ENCODE data around the gene DGAT2.

The DGAT2 gene

DNA sequence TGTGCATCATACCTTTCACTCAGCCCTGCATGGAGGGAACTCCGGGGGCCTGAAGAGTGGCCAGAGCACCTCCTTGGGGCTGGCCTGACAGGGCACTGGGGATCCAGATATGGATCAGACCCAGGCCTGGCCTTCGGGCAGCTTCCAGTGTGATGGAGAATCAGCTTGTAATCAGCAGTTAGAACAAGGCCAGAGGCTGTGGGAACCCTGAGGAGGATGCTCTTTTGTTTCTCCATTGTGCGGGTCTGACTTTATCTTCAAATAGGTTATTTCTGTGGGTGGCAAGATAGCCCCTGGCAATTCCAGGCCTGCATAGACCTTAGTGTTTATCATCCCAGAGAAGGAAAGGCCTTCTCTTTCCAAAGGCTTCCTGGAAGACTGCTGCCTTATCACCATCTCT lies 12.3 kb downstream of the DGAT2 start:
- no peak for DNase-seq (ENCODE audit: low read depth)

DNA sequence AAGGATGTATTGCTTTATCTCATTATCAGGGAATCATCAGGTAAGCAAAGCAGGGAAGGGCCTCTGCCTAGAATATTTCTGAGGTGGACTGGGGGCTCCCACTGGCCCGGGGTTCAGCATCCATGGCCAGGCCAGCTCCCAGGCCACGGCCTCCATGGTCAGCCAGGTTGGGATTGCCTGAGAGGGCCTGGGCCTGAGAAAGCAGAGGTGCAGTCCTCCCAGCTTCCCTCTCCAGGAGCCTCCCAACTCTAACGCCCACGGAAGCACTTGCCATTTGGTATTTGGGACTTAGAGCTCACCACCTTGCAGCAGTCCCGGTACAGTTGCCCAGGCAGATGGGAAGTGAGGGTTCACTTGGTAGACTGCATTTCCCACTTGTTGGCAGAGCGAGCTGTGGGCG lies 12.7 kb downstream of the DGAT2 start:
- DNase-seq (ENCODE audit: low read depth) = no peak

DNA sequence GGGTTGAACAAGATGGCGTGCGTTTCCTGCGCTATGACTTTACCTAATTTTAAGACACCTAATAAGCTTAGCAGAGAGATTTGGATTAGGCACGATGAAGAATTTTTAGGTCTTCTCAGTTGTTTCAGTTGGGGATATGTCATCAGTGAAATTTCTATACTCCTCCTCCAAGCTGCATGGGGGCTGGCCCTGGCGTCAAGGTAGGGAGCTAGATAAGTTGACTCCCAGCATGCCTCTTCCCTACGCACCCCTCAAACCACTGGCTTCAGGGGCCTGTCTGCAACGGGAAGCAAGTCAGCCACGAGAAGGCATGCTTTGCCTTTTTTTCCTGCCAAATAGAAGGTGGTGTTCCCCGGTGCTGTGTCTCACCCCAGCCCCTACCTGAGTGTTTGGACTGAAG lies 13.3 kb downstream of the DGAT2 start:
- DNase-seq (ENCODE audit: low read depth) = no peak

DNA sequence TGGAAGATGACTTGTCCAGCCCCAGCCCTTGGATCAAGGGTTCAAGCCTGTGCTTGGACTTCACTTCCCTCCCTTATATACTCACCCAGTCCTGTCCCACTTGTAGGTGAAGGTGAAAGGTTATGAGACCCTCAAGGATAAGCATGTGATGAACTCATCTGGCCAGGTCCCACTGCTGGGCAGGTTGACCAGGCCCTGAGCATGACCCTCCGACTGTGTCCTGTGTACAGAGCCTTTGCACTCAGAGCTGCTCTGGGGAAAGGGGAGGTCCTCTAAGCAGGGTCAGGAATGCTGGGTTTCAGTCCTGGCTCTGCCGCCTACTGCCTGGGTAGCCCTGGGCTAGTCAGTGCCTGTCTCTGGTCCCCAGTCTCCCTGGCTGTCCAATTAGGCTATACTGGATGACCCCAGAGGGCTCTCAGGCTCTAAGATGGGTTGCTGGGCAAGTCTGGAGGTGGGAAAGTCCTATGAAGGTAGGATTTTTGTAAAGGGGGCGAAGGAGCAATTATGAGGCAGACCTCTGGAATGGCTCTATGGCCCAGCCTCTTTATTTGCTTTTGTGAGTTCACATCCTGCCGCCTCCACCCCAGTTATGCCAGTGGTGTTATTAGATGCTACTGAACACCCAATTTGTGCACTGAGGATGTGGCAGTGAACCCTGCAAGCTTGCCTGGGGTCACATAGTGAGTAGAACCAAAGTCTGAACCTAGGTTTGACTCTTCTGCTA lies 14.1 kb downstream of the DGAT2 start:
- no peak for DNase-seq (ENCODE audit: low read depth)

DNA sequence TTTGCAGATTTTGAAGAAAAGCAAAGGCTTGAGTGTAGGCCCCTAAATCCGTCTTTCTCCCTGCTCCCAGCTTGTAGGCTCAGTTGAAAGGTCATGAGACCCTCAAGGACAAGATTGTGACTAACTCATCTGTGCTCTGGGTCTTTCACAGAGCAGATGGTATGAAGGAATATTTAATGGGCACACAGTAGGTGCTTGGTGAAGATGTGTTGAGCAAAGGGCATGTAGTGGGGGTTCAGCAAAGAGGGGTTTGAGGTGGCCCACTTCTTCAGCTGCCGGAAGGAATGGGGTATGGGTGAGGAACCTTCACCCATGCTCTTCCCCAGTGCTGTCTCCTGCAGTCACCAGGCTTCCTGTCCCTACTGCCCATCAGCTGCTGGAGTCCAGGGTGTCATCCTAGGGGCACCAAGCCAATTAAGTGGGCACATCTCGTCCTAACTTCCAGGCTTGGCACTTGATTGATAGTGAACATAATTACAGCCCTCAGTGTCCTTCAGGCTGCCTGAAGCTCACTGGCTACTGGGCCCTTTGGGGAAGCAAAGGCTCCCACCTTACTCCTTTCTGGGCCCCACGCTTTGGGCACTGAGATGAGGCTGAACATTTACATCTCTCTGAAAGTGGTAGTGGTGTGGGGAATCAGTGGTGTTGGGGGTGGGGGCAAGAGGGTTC lies 15.0 kb downstream of the DGAT2 start:
- no peak for DNase-seq (ENCODE audit: low read depth)

DNA sequence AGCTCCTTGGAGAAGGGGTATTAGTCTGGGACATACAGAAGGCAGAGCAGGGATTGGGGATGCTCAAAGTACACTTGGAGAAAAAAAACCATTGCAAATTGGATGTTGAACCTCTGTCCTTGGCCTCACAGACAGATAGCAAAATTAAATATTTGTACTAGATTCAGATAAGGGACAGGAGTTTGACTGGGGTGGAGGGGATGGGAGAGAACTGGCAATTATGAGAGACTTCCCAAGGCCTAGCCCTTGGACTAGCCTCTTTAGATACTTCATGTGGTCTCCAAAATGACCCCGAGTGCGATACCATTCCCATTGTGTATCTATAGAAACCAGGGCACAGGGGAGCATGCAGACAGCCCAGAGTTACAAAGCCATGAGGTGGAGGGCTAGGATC lies 15.5 kb downstream of the DGAT2 start:
- no peak for DNase-seq (ENCODE audit: low read depth)

DNA sequence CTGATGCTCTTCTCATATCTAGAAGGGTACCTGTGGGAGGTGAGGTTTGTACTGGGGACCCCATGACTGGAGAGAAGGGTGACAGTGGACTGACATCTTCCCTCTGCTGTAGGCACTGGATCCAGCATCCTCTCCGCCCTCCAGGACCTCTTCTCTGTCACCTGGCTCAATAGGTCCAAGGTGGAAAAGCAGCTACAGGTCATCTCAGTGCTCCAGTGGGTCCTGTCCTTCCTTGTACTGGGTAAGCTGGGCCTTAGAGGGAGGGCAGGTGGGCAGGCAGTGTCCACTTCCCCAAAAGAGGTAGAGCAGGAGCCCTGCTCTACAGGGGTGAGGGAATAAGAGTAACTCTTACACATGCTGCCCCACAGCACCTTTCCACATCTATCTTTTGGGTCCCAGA lies 15.9 kb downstream of the DGAT2 start:
- no peak for DNase-seq (ENCODE audit: low read depth)

DNA sequence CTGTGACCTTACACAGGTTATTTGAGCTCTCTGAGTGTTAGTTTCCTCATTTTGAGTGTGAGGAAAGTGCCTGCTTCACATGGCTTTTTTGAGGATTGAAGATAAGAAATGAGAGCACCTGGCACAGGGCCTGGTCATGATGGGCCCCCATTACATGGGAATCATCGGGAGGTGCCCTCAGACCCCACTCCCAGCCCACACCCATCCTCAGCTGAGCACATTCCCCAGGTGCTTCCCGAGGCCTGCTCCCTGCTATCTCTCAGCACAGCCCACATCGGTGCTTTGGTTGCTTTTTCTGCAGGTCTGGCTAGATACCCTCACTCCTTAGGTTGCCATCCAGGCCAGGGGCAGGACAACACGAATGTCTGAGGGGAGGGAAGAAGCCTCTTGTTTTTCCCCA lies 16.6 kb downstream of the DGAT2 start:
- no peak for DNase-seq (ENCODE audit: low read depth)

DNA sequence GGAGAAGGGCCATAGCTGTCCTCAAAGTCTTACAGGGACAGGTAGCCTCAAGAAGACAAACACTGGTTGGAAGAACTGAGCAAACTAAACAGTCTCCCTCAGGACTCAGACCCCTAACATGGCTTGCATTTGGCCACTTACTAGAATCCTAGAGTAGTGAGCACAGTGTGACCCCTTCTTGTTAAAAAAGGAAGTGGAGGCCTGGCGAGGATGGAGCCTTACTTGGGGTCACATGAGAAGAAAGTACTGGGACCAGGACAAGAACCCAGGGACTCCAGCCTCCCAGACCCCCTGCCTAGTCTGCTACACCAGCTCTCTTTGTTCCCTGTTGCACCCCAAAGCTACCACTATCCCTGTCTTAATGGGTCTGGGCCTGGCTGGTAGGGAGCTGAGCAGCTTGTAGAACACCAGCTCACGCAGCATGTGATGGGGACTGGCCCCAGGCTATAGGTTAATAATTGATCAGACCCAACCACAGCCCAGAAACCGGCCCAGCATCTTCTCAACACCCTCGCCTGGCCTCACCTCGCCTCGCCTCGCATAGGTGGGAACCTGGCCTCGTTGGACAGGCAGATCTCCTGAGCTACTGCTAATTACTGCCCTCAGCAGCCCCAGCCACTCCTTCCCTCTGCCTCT lies 17.6 kb downstream of the DGAT2 start:
- DNase-seq (ENCODE audit: low read depth) = no peak

DNA sequence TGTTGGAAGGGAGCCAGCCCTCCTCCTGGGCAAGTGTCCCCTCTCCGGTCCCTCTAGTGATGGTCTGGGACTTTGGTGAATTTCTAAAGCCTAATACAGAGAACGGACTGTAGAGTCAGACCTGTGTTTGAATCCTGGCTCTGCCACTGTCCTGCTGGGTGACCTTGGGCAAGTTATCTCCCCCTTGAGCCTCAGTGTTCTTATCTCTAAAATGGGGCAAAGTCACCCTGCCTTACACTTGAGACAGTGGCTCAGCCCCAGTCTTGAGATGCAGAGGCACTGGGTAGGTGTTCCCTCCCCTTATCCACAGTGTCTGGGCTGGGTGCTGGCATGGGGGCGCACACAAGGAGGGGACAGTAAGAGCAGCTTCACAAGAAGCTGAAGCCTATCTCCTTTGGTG lies 20.9 kb downstream of the DGAT2 start:
- DNase-seq (ENCODE audit: low read depth) = no peak

DNA sequence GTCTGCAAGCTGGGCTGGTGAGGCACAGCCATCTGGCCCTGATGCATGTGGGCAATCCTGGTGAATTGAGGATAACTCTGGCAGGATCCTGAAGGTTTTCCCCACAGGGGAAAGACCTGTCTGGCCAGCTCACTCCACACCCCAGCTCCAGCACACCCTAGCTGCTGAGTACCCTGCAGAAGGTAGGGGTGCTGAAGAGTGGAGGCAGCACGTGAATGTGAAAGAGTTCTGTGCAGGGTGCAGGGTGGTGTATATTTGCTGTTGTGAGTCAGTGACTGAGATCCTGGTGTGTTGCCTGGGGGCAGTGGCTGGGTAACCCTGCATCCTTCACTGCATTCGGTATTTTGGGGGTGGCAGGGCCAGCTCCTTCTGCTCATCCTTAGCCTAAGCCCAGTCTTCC lies 22.4 kb downstream of the DGAT2 start:
- no peak for DNase-seq (ENCODE audit: low read depth)

DNA sequence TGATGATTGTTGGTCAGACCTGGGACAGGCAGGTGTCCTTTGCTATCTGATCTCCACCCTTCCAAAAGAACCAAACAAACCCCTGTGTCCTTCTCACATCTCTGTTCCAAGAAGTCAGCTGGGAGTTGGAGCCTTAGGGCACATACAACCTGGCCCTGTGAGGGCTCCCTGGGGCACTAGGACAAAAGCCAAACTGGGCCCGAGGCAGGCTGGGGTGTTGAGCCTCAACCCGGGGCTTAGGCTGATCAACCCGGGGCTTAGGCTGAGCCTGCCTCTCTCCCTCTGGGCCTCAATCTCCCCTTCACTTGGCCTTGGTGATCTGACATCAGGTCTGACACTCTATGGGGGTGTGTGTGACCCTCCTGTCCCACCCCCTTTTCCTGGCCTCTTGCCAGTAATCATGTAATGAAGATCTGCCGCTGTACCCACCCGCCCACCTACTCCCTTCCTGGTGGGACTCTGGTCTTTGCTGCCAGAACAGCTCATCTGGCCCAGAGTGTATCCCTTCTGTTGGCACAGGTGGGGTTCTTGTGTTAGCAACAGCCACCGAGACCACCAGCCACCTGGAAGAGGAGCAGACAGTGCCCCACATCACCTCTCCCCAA lies 23.7 kb downstream of the DGAT2 start:
- DNase-seq (ENCODE audit: low read depth) = no peak

DNA sequence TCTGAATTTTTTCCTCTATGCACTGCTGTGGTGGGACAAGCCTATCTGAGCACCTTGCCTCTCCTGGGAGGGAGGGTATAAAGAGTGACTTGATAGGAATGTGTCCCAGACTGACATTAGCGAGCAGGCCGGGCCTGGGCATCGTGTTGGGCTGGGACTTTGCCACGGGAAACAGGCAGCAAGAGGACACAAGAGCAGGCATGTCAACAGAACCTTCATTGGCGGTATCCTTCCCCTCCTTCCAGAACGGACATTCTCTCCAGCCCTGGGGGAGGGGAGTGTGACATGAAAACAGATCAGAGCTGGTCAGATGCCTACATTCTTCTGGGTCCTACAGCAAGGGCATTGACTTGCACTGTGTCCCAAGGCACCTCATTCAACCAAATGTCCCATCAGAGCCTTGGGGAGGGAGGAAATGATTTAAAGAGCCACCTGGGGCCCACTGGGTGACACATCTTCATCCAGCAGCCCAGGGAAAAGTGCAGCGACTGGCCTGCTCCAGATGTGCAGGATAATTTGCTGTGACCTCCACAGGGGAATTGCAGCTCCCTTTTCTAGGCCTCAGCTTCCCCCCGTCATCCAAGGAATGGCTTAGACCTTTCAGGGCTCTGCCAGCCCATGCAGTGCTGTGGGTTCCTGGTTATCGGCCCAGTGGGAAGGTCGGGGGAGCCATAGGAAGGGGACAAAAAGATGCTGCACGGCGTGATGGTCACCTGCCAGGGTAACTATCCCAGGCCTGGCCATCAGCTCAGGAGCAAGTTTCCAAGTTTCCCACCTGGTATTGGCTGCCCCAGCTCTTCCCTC lies 24.6 kb downstream of the DGAT2 start:
- no peak for DNase-seq (ENCODE audit: low read depth)

DNA sequence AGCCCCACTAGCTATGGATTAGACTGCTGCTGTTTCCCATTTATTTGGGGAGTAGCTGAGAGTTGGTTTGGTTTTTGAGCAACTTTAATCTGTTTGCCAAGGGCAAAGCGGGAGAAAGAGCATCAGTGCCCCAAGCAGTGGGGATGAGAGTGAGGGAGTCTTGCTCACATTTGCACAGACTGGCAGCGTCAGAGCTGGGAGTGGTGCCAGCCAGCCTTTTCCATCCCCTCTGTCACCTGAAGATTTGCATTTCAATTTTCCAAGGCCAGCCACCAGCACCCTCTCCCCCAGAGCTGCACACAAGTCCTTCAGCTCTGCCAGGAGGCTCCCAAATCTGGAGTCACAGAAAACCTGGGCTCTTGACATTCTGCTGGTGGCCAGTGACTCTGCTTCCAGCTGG lies 25.4 kb downstream of the DGAT2 start:
- no peak for DNase-seq (ENCODE audit: low read depth)

DNA sequence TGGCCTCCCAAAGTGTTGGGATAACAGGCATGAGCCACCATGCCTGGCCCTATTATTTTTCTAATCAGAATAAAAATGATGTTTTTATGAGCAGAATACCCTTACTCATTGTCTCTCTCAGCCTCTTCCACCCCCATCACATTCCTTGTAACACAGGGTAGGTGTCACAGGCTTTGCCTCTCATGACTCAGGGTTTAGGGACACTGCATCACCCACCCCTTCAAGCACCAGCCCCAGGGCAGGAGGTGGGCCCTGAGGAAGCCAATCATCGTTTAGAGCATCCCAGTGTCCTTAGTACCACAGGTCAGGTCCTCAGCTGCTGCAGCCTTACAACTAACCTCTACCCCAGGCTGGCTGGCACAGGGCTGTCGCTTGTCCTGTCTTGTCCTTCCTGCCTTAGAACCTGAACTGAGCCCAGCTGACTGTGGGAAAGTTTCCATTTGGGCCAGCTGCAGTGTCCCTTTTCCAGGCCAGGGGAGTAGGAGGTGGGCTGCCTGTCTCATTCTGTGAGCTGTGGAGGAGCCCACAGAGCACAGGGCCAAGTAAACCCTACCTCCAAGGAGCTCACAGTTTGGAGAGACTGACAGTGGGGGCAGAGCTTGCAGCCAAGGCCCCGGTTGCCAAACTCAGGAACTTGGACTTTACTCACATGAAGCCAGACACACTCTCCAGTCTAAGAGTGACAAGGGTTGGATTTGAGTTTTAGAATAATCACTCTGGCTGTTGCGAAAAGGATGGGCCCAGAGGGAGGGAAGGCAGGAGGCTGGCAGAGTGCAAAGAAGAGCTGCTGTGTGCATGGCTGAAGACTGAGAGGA lies 26.9 kb downstream of the DGAT2 start:
- DNase-seq (ENCODE audit: low read depth) = no peak

DNA sequence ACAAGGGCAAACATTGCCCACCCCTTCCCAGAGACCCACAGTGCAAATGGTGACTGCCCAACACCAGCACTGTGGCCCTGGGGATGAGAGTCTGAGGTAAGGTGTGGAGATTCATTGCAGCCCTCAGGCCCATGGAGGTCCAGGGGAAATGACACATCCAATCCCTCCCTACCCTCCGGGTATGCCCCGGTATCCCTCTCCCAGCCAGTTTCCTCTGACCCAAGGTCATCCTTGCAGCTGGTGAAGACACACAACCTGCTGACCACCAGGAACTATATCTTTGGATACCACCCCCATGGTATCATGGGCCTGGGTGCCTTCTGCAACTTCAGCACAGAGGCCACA lies 27.5 kb downstream of the DGAT2 start:
- no peak for DNase-seq (ENCODE audit: low read depth)

DNA sequence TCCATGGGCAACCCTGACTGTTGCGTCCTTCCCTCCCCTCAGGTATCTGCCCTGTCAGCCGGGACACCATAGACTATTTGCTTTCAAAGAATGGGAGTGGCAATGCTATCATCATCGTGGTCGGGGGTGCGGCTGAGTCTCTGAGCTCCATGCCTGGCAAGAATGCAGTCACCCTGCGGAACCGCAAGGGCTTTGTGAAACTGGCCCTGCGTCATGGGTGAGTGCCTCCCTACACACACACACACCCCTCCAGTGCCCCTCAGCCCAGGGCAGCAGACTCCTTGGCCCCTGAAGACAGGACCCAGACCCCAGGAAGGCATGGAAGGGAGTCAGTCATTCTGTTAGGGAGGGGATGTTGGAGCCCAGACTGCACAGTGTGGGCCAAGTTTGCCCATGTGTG lies 28.5 kb downstream of the DGAT2 start:
- no peak for DNase-seq (ENCODE audit: low read depth)

DNA sequence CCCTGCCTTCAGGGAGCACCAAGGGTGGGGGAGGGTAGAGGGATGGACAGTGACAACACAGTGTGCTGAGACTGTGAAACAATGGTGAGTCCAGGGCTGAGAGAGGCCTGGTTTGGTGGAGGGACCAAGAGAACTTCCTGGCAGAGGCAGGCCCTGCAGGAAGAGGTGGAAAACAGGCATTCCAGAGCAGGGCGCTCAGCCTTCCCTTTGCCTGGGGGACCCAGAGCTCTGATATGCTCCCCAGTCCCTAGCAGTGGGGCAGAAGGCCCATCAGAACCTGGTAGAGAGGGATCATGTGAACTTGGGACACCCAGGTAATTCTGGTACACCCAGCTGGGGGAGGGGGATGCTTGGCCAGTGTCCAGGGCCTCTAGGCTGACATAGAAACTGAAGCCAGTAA lies 29.2 kb downstream of the DGAT2 start:
- no peak for DNase-seq (ENCODE audit: low read depth)

DNA sequence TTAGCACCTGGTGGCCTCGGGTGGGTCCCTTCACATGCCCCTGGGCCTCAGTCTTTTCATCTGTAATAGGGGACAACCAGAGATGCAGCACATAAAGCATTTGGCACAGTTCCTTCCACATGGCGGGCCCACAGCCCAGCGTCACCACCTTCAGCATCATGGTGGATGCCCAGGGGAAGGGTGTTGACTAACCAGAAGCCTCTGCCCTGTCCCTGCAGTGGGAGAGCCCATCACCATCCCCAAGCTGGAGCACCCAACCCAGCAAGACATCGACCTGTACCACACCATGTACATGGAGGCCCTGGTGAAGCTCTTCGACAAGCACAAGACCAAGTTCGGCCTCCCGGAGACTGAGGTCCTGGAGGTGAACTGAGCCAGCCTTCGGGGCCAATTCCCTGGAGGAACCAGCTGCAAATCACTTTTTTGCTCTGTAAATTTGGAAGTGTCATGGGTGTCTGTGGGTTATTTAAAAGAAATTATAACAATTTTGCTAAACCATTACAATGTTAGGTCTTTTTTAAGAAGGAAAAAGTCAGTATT lies 31.6 kb downstream of the DGAT2 start:
- no peak for DNase-seq (ENCODE audit: low read depth)

DNA sequence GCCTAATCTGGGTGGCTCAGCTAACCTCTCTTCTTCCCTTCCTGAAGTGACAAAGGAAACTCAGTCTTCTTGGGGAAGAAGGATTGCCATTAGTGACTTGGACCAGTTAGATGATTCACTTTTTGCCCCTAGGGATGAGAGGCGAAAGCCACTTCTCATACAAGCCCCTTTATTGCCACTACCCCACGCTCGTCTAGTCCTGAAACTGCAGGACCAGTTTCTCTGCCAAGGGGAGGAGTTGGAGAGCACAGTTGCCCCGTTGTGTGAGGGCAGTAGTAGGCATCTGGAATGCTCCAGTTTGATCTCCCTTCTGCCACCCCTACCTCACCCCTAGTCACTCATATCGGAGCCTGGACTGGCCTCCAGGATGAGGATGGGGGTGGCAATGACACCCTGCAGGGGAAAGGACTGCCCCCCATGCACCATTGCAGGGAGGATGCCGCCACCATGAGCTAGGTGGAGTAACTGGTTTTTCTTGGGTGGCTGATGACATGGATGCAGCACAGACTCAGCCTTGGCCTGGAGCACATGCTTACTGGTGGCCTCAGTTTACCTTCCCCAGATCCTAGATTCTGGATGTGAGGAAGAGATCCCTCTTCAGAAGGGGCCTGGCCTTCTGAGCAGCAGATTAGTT lies 32.3 kb downstream of the DGAT2 start:
- DNase-seq (ENCODE audit: low read depth) = no peak

Data from stimulated activated CD8-positive, alpha-beta memory T cell treated with anti-CD3 and anti-CD28 coated beads, Interleukin-15, amount 100 ng/mL, for 1 hour (primary cell).